IMR-90 (cell line): ENCODE data around the gene ZFP36L1. TPM values are rescaled to one million over a fixed set of nuclear protein-coding genes. Genes with fewer than 3 reads are reported as not detected.

Experiments
- ATAC-seq: fragments of 200-7000 bp; cut with Tn5 transposase; 2 replicates; pipeline ENCODE4 v1.9.1; 2020; ENCODE audit warnings: low read depth, mild to moderate bottlenecking, moderate library complexity
- BruUV-seq: library from RNA; stranded (reverse); fragments of 400-500 nt; replicated peaks from 2 replicates; lab custom pipeline; 2021; lab: Mats Ljungman, UMichigan
- CTCF ChIA-PET: fragments of 300-600 bp; formaldehyde crosslinking; extraction: SDS; loops from one replicate; lab custom pipeline; 2021; ENCODE audit warnings: antibody characterized with exemption; lab: Yijun Ruan, JAX
- POLR2A ChIA-PET: fragments of 300-600 bp; sonication (Branson Sonifier 250); formaldehyde crosslinking; loops from one replicate; lab custom pipeline; 2022; ENCODE audit warnings: antibody characterized with exemption; ENCODE audit not compliant: unreplicated experiment; lab: Charles Lee
- DNase-seq: peaks from one replicate; pipeline ENCODE4 v3.0.0; 2013
- H2AFZ ChIP-seq: replicated peaks from 2 replicates; pipeline ENCODE3; 2013; ENCODE audit warnings: low read length, mild to moderate bottlenecking; ENCODE audit not compliant: poor library complexity
- H2AK5ac ChIP-seq: 2 replicates; pipeline ENCODE4 v1.6.1; 2013; ENCODE audit warnings: low read depth, low read length, inconsistent platforms
- H2AK9ac ChIP-seq: replicated peaks from 2 replicates; pipeline ENCODE3; 2013; ENCODE audit warnings: mild to moderate bottlenecking, low read depth, low read length, moderate library complexity; ENCODE audit not compliant: poor library complexity
- H2BK120ac ChIP-seq: 2 replicates; pipeline ENCODE4 v1.6.1; 2013; ENCODE audit warnings: low read depth, low read length, inconsistent platforms
- H2BK15ac ChIP-seq: 3 replicates; pipeline ENCODE4 v1.6.1; 2013; ENCODE audit warnings: low read depth, low read length, inconsistent platforms
- H2BK20ac ChIP-seq: 2 replicates; pipeline ENCODE4 v1.6.1; 2013; ENCODE audit warnings: low read depth, mild to moderate bottlenecking, inconsistent platforms, low read length, moderate library complexity
- H2BK5ac ChIP-seq: 2 replicates; pipeline ENCODE4 v1.6.1; 2013; ENCODE audit warnings: mild to moderate bottlenecking, low read depth, low read length, inconsistent platforms; ENCODE audit not compliant: poor library complexity, severe bottlenecking
- H3K14ac ChIP-seq: replicated peaks from 2 replicates; pipeline ENCODE4 v1.6.1; 2013; ENCODE audit warnings: low read depth, low read length, inconsistent platforms
- H3K18ac ChIP-seq: 2 replicates; pipeline ENCODE4 v1.6.1; 2013; ENCODE audit warnings: low read depth, low read length, control low read depth
- H3K23ac ChIP-seq: 2 replicates; pipeline ENCODE4 v1.6.1; 2013; ENCODE audit warnings: low read depth, low read length, inconsistent platforms
- H3K27ac ChIP-seq: 2 replicates; pipeline ENCODE4 v1.5.1; 2013; ENCODE audit warnings: mild to moderate bottlenecking, control low read depth, low read length; ENCODE audit not compliant: insufficient read depth
- H3K27me3 ChIP-seq: 2 replicates; pipeline ENCODE4 v1.6.1; 2013; ENCODE audit warnings: low read length; ENCODE audit not compliant: control insufficient read depth, insufficient read depth
- H3K36me3 ChIP-seq: 2 replicates; pipeline ENCODE4 v1.6.1; 2013; ENCODE audit warnings: low read length, mixed read lengths; ENCODE audit not compliant: control insufficient read depth, insufficient read depth
- H3K4ac ChIP-seq: 2 replicates; pipeline ENCODE4 v1.6.1; 2013; ENCODE audit warnings: low read depth, low read length, inconsistent platforms
- H3K4me1 ChIP-seq: 2 replicates; pipeline ENCODE4 v1.6.1; 2013; ENCODE audit warnings: low read length, mixed read lengths; ENCODE audit not compliant: control insufficient read depth, insufficient read depth
- H3K4me2 ChIP-seq: 2 replicates; pipeline ENCODE4 v1.6.1; 2013; ENCODE audit warnings: low read depth, mild to moderate bottlenecking, control low read depth, low read length, moderate library complexity
- H3K4me3 ChIP-seq: 2 replicates; pipeline ENCODE4 v1.5.1; 2013; ENCODE audit warnings: low read depth, mild to moderate bottlenecking, control low read depth, low read length, moderate library complexity; ENCODE audit not compliant: insufficient read depth
- H3K56ac ChIP-seq: 2 replicates; pipeline ENCODE4 v1.6.1; 2013; ENCODE audit warnings: low read length, inconsistent platforms; ENCODE audit not compliant: insufficient read depth; ENCODE audit errors: extremely low read depth
- H3K79me1 ChIP-seq, 2 experiments: 2 replicates each; pipeline ENCODE4 v1.6.1; 2013; ENCODE audit warnings: low read length in 2 of 2, inconsistent platforms in 1 of 2, low read depth in 1 of 2
- H3K9ac ChIP-seq: 2 replicates; pipeline ENCODE4 v1.6.1; 2013; ENCODE audit warnings: low read depth, low read length, control low read depth
- H3K9me1 ChIP-seq: 2 replicates; pipeline ENCODE4 v1.6.1; 2013; ENCODE audit warnings: low read length, inconsistent platforms; ENCODE audit not compliant: insufficient read depth
- H3K9me3 ChIP-seq: 2 replicates; pipeline ENCODE4 v1.6.1; 2013; ENCODE audit warnings: low read length; ENCODE audit not compliant: control insufficient read depth, insufficient read depth
- H4K20me1 ChIP-seq: 2 replicates; pipeline ENCODE4 v1.6.1; 2013; ENCODE audit warnings: low read length, inconsistent platforms; ENCODE audit not compliant: insufficient read depth
- H4K5ac ChIP-seq: 2 replicates; pipeline ENCODE4 v1.6.1; 2013; ENCODE audit warnings: mild to moderate bottlenecking, low read depth, low read length, control low read depth
- H4K8ac ChIP-seq, 2 experiments: 2 replicates each; pipeline ENCODE4 v1.6.1; 2013; ENCODE audit warnings: low read depth in 2 of 2, low read length in 2 of 2, control low read depth in 1 of 2, inconsistent platforms in 1 of 2
- H4K91ac ChIP-seq: 2 replicates; pipeline ENCODE4 v1.6.1; 2013; ENCODE audit warnings: low read depth, low read length, inconsistent platforms; ENCODE audit not compliant: insufficient read depth
- BHLHE40 ChIP-seq: fragments of 150-350 bp; IDR thresholded peaks from 2 replicates; pipeline ENCODE4 v1.6.1; 2016; ENCODE audit warnings: mild to moderate bottlenecking, low read depth, low read length
- CEBPB ChIP-seq: IDR thresholded peaks from 2 replicates; pipeline ENCODE4 v1.6.1; 2012; ENCODE audit warnings: low read depth, low read length, improper control_type of control experiment
- CHD1 ChIP-seq: IDR thresholded peaks from 2 replicates; pipeline ENCODE4 v1.6.1; 2012; ENCODE audit warnings: low read depth, low read length, improper control_type of control experiment
- FOS ChIP-seq: fragments of 150-350 bp; IDR thresholded peaks from 2 replicates; pipeline ENCODE4 v1.6.1; 2016; ENCODE audit warnings: low read depth, low read length
- MAFK ChIP-seq: IDR thresholded peaks from 2 replicates; pipeline ENCODE4 v1.6.1; 2012; ENCODE audit warnings: low read depth, low read length, improper control_type of control experiment
- MAZ ChIP-seq: IDR thresholded peaks from 2 replicates; pipeline ENCODE4 v1.6.1; 2012; ENCODE audit warnings: low read depth, mild to moderate bottlenecking, low read length, improper control_type of control experiment, moderate library complexity, borderline replicate concordance
- MXI1 ChIP-seq: IDR thresholded peaks from 2 replicates; pipeline ENCODE4 v1.6.1; 2012; ENCODE audit warnings: low read depth, mild to moderate bottlenecking, low read length, moderate library complexity, borderline replicate concordance
- NFE2L2 ChIP-seq: fragments of 150-350 bp; IDR thresholded peaks from 2 replicates; pipeline ENCODE4 v1.6.1; 2016; ENCODE audit warnings: low read depth, mild to moderate bottlenecking, low read length
- POLR2A ChIP-seq: IDR thresholded peaks from 2 replicates; pipeline ENCODE4 v1.6.1; 2012; ENCODE audit warnings: mild to moderate bottlenecking, low read depth, low read length
- RAD21 ChIP-seq: IDR thresholded peaks from 2 replicates; pipeline ENCODE4 v1.6.1; 2012; ENCODE audit warnings: low read length, improper control_type of control experiment
- RCOR1 ChIP-seq: IDR thresholded peaks from 2 replicates; pipeline ENCODE4 v1.6.1; 2012; ENCODE audit warnings: mild to moderate bottlenecking, low read length, improper control_type of control experiment; ENCODE audit not compliant: insufficient replicate concordance
- RFX5 ChIP-seq: IDR thresholded peaks from 2 replicates; pipeline ENCODE4 v1.8.0; 2012; ENCODE audit warnings: low read depth, mild to moderate bottlenecking, low read length, moderate library complexity
- SMC3 ChIP-seq: fragments of 150-350 bp; IDR thresholded peaks from 2 replicates; pipeline ENCODE4 v1.6.1; 2016; ENCODE audit warnings: low read depth, mild to moderate bottlenecking, antibody characterized with exemption, low read length, moderate library complexity
- dilution Hi-C: fragments of 300-500 bp; cut with HindIII; formaldehyde crosslinking; loops from one replicate; pipeline ENCODE4 v1.14.3; 2018; ENCODE audit warnings: low sequenced_read_pairs; ENCODE audit not compliant: unreplicated experiment
- in situ Hi-C: fragments of 300-500 bp; cut with MboI; formaldehyde crosslinking; loops from 3 replicates; pipeline ENCODE4 v1.14.3; 2019; ENCODE audit warnings: low sequenced_read_pairs, inconsistent platforms, mixed read lengths
- intact Hi-C: fragments of 100-400 bp; cut with micrococcal nuclease; formaldehyde crosslinking; loops from 2 replicates; pipeline ENCODE4 v1.10.0; 2022
- polyA plus RNA-seq, 3 experiments: library from polyadenylated mRNA; depleted of rRNA; stranded (reverse); fragments of >200 nt; gene quantifications; 2 replicates each; pipeline ENCODE4 v1.2.3, GENCODE V29; 2012; ENCODE audit warnings: low replicate concordance in 1 of 3
- total RNA-seq: library from RNA; depleted of rRNA; stranded (reverse); fragments of >200 nt; gene quantifications from 2 replicates; pipeline ENCODE4 v1.2.3, GENCODE V29; 2012
- TF ChIP-seq, protein P1 (sequence below): fragments of 150-350 bp; IDR thresholded peaks from 2 replicates; pipeline ENCODE4 v1.6.1; 2016; ENCODE audit warnings: low read depth, mild to moderate bottlenecking, low read length, moderate library complexity, borderline replicate concordance
- TF ChIP-seq, protein P2 (sequence below): fragments of 150-350 bp; IDR thresholded peaks from 2 replicates; pipeline ENCODE4 v1.6.1; 2017; ENCODE audit warnings: mild to moderate bottlenecking, antibody characterized with exemption, low read length, low read depth
- TF ChIP-seq, protein P3 (sequence below): conservative IDR thresholded peaks from 2 replicates; pipeline ENCODE4 v1.5.1; 2012; ENCODE audit warnings: mild to moderate bottlenecking, low read depth, low read length, improper control_type of control experiment

ZFP36L1 gene
- total and polyA plus RNA-seq, 2 of the 4 experiments (the other 2 are of a cell fraction), result 6.5 to 140 TPM

DNA sequence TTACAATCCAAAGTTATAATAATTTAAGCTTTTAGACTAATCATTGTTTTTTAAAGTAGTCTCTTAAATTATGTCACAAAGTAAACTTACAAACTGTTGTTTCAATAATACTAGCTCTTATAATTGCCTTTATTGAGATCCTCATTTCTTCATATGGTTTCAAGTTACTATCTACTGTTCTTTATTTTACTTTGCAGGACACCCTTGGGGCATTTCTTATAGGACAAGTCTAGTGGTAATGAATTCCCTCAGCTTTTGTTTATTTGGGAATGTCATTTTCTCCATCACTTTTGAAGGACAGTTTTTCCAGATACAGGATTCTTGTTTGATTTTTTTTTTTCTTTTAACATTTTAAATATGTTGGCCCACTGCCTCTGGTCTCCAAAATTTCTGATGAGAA lies 8.1 kb upstream of the ZFP36L1 start:
- Histone ChIP-seq H2AK9ac (no peak overlapping the region), H3K23ac (no peak overlapping the region), H4K91ac (no peak overlapping the region), H3K27me3 (no peaks in the 10 kb centered on the region), H2BK20ac (no peak overlapping the region), H3K18ac (no peak overlapping the region), H3K36me3 (no peaks in the 10 kb centered on the region), H2AK5ac (no peak overlapping the region), H3K79me1 (peaks cover 4 to 15% of the 10 kb centered on the region in 2 experiments; a peak in 1 of 4 replicates), H2BK120ac (no peak overlapping the region), H3K4me3 (no peak overlapping the region), H3K4me2 (no peak overlapping the region), H4K20me1 (no peaks in the 10 kb centered on the region), H2AFZ (no peak overlapping the region), H4K8ac (no peak overlapping the region), H3K9ac (no peak overlapping the region), H3K14ac (no peak overlapping the region), H3K9me3 (peaks cover 4% of the 10 kb centered on the region; the same call in 1 of the 2 replicates), H3K4me1 (peaks cover 18% of the 10 kb centered on the region), H3K4ac (no peak overlapping the region), H4K5ac (no peak overlapping the region), H3K27ac (no peak overlapping the region), H3K9me1 (peaks cover 7% of the 10 kb centered on the region; the same call in 1 of the 2 replicates), H2BK5ac (no peak overlapping the region), H2BK15ac (no peak overlapping the region), H3K56ac (no peak overlapping the region)
- in situ Hi-C loops, result no loop called here
- POLR2A ChIA-PET, result no interaction called here
- CTCF ChIA-PET, result interaction anchor here (0.7 kb wide), 1 partner anchor 200 kb away, joined by 3 read pairs; no protein-coding TSS in a partner anchor
- intact Hi-C loops, result no loop called here
- no TSS peak for BruUV-seq
- dilution Hi-C loops, result no loop called here
- TF ChIP-seq MXI1, result no peak
- TF ChIP-seq NFE2L2, result no peak
- no peak for TF ChIP-seq SMC3
- TF ChIP-seq POLR2A, result no peak
- TF ChIP-seq RCOR1, result no peak
- TF ChIP-seq, protein P1, sequence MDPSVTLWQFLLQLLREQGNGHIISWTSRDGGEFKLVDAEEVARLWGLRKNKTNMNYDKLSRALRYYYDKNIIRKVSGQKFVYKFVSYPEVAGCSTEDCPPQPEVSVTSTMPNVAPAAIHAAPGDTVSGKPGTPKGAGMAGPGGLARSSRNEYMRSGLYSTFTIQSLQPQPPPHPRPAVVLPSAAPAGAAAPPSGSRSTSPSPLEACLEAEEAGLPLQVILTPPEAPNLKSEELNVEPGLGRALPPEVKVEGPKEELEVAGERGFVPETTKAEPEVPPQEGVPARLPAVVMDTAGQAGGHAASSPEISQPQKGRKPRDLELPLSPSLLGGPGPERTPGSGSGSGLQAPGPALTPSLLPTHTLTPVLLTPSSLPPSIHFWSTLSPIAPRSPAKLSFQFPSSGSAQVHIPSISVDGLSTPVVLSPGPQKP, result no peak
- no peak for TF ChIP-seq CHD1
- TF ChIP-seq BHLHE40, result no peak
- TF ChIP-seq, protein P2, sequence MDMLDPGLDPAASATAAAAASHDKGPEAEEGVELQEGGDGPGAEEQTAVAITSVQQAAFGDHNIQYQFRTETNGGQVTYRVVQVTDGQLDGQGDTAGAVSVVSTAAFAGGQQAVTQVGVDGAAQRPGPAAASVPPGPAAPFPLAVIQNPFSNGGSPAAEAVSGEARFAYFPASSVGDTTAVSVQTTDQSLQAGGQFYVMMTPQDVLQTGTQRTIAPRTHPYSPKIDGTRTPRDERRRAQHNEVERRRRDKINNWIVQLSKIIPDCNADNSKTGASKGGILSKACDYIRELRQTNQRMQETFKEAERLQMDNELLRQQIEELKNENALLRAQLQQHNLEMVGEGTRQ, result no peak
- no peak for TF ChIP-seq RFX5
- TF ChIP-seq, protein P3, sequence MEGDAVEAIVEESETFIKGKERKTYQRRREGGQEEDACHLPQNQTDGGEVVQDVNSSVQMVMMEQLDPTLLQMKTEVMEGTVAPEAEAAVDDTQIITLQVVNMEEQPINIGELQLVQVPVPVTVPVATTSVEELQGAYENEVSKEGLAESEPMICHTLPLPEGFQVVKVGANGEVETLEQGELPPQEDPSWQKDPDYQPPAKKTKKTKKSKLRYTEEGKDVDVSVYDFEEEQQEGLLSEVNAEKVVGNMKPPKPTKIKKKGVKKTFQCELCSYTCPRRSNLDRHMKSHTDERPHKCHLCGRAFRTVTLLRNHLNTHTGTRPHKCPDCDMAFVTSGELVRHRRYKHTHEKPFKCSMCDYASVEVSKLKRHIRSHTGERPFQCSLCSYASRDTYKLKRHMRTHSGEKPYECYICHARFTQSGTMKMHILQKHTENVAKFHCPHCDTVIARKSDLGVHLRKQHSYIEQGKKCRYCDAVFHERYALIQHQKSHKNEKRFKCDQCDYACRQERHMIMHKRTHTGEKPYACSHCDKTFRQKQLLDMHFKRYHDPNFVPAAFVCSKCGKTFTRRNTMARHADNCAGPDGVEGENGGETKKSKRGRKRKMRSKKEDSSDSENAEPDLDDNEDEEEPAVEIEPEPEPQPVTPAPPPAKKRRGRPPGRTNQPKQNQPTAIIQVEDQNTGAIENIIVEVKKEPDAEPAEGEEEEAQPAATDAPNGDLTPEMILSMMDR, result no peak
- no peak for TF ChIP-seq FOS
- no peak for TF ChIP-seq RAD21
- no peak for TF ChIP-seq MAFK
- no peak for TF ChIP-seq CEBPB
- TF ChIP-seq MAZ, result no peak
- DNase-seq (no peak), ATAC-seq (no peak)
